HUES6 (cell line): Measurements from ENCODE around the gene AVPR1A.

ENCODE experiments used
- H3K27ac ChIP-seq: 2 replicates; pipeline ENCODE4 v1.7.0; 2013; ENCODE audit warnings: low read depth, mild to moderate bottlenecking, low read length, inconsistent platforms
- H3K27me3 ChIP-seq: 2 replicates; pipeline ENCODE4 v1.6.1; 2013; ENCODE audit warnings: low read length; ENCODE audit not compliant: control insufficient read depth, insufficient read depth
- H3K36me3 ChIP-seq: 2 replicates; pipeline ENCODE4 v1.6.1; 2013; ENCODE audit warnings: low read length; ENCODE audit not compliant: control insufficient read depth, insufficient read depth
- H3K4me1 ChIP-seq: 2 replicates; pipeline ENCODE4 v1.6.1; 2013; ENCODE audit warnings: low read length; ENCODE audit not compliant: control insufficient read depth, insufficient read depth
- H3K4me3 ChIP-seq: 2 replicates; pipeline ENCODE4 v1.5.1; 2013; ENCODE audit warnings: low read depth, low read length
- H3K9ac ChIP-seq: one replicate; pipeline ENCODE4 v1.6.1; 2013; ENCODE audit warnings: mild to moderate bottlenecking, low read length
- H3K9me3 ChIP-seq: 2 replicates; pipeline ENCODE4 v1.6.1; 2013; ENCODE audit warnings: low read depth, low read length; ENCODE audit not compliant: control insufficient read depth, insufficient read depth

Gene AVPR1A

DNA sequence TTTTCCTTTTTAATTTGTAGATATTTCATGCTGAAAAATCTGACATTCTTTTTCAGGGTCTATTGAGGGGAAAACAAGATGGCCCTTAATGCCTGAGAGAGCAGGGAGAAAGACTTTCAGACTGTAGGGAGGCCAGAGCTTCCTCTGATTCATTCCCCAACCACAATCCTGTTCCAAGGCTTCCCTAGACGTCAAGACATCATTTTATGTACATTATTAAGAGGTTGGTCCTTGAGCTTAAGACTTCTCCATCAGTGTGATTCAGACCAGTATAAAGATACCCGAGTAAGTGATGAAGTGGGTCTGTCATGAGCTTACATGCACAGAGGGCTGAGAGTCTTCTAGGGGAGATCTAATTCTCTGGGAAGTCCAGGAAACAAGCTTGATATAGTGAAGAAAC is 57.3 kb downstream of the AVPR1A start:
- no peak overlapping the region for H3K9ac ChIP-seq
- H3K4me3 ChIP-seq, result no peak overlapping the region
- no peaks in the 10 kb centered on the region for H3K36me3 ChIP-seq
- H3K4me1 ChIP-seq, result peaks cover 6% of the 10 kb centered on the region; the same call in 1 of the 2 replicates
- no peak overlapping the region for H3K27ac ChIP-seq
- H3K9me3 ChIP-seq, result no peaks in the 10 kb centered on the region
- H3K27me3 ChIP-seq, result no peaks in the 10 kb centered on the region

DNA sequence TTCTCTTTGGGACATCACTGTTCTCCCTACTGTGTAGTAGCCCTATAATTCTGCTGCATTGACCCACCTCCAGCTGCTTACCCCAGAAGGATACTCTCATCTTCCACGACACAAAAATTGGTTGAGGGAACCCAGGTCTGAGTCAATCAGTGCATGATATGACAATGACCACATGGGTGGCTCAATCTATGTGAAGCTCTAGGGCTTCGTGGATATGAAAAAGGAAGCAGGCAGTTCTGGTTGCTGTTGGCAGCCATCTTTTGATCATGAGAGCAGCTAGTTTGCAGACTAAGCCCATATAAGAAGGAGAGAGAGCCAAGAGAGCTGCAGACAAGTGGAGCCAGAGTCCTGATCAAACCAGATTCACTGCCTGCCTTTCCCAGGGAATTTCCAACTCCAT is 57.9 kb downstream of the AVPR1A start:
- Histone ChIP-seq H3K4me1 (peaks cover 6% of the 10 kb centered on the region; the same call in 1 of the 2 replicates), H3K36me3 (no peaks in the 10 kb centered on the region), H3K9ac (no peak overlapping the region), H3K27me3 (no peaks in the 10 kb centered on the region), H3K9me3 (no peaks in the 10 kb centered on the region), H3K27ac (no peak overlapping the region), H3K4me3 (no peak overlapping the region)
